Stimulated activated CD4-positive, alpha-beta T cell treated with anti-CD3 and anti-CD28 coated beads, Interleukin-1b, Interleukin-23, amount 100 ng/mL, for 48 hours (primary cell): Measurements from ENCODE around the gene TIMM21.

Experiments
- DNase-seq: peaks from one replicate; pipeline ENCODE4 v3.0.0-alpha.2; 2020

TIMM21 gene

GRCh38 chr18:74196220-74197119 is 48.1 kb downstream of the TIMM21 start:
- peak; percentile 40 for DNase-seq

GRCh38 chr18:74197705-74198341 is 49.5 kb downstream of the TIMM21 start:
- DNase-seq, result no peak

GRCh38 chr18:74198453-74198852 is 50.1 kb downstream of the TIMM21 start:
- no peak for DNase-seq

GRCh38 chr18:74200780-74201179 is 52.5 kb downstream of the TIMM21 start:
- DNase-seq, result no peak

GRCh38 chr18:74203811-74204210 is 55.5 kb downstream of the TIMM21 start:
- no peak for DNase-seq

GRCh38 chr18:74204526-74205152 is 56.3 kb downstream of the TIMM21 start:
- DNase-seq, result no peak
